Measurements from ENCODE around the gene NRL. TPM values are rescaled to one million over a fixed set of nuclear protein-coding genes. Genes with fewer than 3 reads are reported as not detected.

NRL gene
- total RNA-seq, 4 donors from 2014 or later = 0.79 to 4.5 (median 3.3) TPM

- Histone ChIP-seq H3K36me3 (peaks cover 49 to 83% (median 52%) of the 10 kb centered on the region in 3 donors), H3K27ac (peak overlapping the region; percentile 92 to 98 (median 97)), H3K27me3 (no peaks in the 10 kb centered on the region), H3K9me3 (no peaks in the 10 kb centered on the region), H3K4me1 (peaks cover 21 to 60% (median 34%) of the 10 kb centered on the region in 3 donors), H3K4me3 (no peak overlapping the region)
- no peak for DNase-seq
- TF ChIP-seq CTCF (IDR thresholded peaks at IDR 0.05) (no peak), POLR2A (IDR thresholded peaks at IDR 0.05) (no peak)
- intact Hi-C loops (cut with DNase I) = no loop called here
- WGBS, 2 donors = 81 to 84% methylated on average over 7 to 9 of the region's 11 CpGs
Observed at GRCh38 chr14:24159777-24160498, 45.2 kb upstream of the NRL start.

- peaks cover 34 to 84% (median 43%) of the 10 kb centered on the region in 3 donors for H3K36me3 ChIP-seq
- H3K4me3 ChIP-seq = no peak overlapping the region
- 68 to 81% methylated on average over 5 to 12 of the region's 12 CpGs for WGBS, 2 donors
- H3K9me3 ChIP-seq = no peaks in the 10 kb centered on the region
- peak overlapping the region in 2 of 4 donors; percentile 6 to 31 for H3K27ac ChIP-seq
- intact Hi-C loops (cut with DNase I) = no loop called here
- TF ChIP-seq CTCF (IDR thresholded peaks at IDR 0.05) (no peak), POLR2A (IDR thresholded peaks at IDR 0.05) (no peak)
- peaks cover 12 to 34% (median 13%) of the 10 kb centered on the region in 3 donors for H3K4me1 ChIP-seq
- H3K27me3 ChIP-seq = no peaks in the 10 kb centered on the region
- DNase-seq = no peak
Observed at GRCh38 chr14:24157331-24157730, 42.6 kb upstream of the NRL start.

- H3K27me3 ChIP-seq = no peaks in the 10 kb centered on the region
- peak overlapping the region in 2 of 4 donors; percentile 6 to 31 for H3K27ac ChIP-seq
- peaks cover 36 to 88% (median 45%) of the 10 kb centered on the region in 3 donors for H3K36me3 ChIP-seq
- H3K4me3 ChIP-seq = no peak overlapping the region
- H3K4me1 ChIP-seq = peaks cover 7 to 29% (median 8%) of the 10 kb centered on the region in 3 donors
- 83 to 85% methylated on average over 1 of the region's 1 CpG for WGBS, 2 donors
- no peak for DNase-seq
- intact Hi-C loops (cut with DNase I) = no loop called here
- no peaks in the 10 kb centered on the region for H3K9me3 ChIP-seq
- no peak for TF ChIP-seq POLR2A (IDR thresholded peaks at IDR 0.05)
- TF ChIP-seq CTCF (IDR thresholded peaks at IDR 0.05) = no peak
Observed at GRCh38 chr14:24156840-24157239, 42.1 kb upstream of the NRL start.

GRCh38 chr14:24155100-24155499 is 40.4 kb upstream of the NRL start:
- DNase-seq = no peak
- intact Hi-C loops (cut with DNase I) = no loop called here
- peaks cover 0 to 14% (median under 1%) of the 10 kb centered on the region in 3 donors for H3K4me1 ChIP-seq
- H3K27me3 ChIP-seq = no peaks in the 10 kb centered on the region
- H3K27ac ChIP-seq = no peak overlapping the region
- peaks cover 42 to 98% (median 57%) of the 10 kb centered on the region in 3 donors for H3K36me3 ChIP-seq
- WGBS, 2 donors = 94 to 98% methylated on average over 6 to 7 of the region's 10 CpGs
- no peak overlapping the region for H3K4me3 ChIP-seq
- no peaks in the 10 kb centered on the region for H3K9me3 ChIP-seq
- TF ChIP-seq CTCF (IDR thresholded peaks at IDR 0.05) (no peak), POLR2A (IDR thresholded peaks at IDR 0.05) (no peak)

- 89 to 96% methylated on average over 7 to 10 of the region's 16 CpGs for WGBS, 2 donors
- no peaks in the 10 kb centered on the region for H3K9me3 ChIP-seq
- peaks cover 30 to 83% (median 46%) of the 10 kb centered on the region in 3 donors for H3K36me3 ChIP-seq
- intact Hi-C loops (cut with DNase I) = no loop called here
- H3K4me3 ChIP-seq = no peak overlapping the region
- DNase-seq = no peak
- no peaks in the 10 kb centered on the region for H3K27me3 ChIP-seq
- H3K27ac ChIP-seq = no peak overlapping the region
- H3K4me1 ChIP-seq = peaks cover 8 to 28% (median 9%) of the 10 kb centered on the region in 3 donors
- TF ChIP-seq CTCF (IDR thresholded peaks at IDR 0.05) (no peak), POLR2A (IDR thresholded peaks at IDR 0.05) (no peak)
Observed at GRCh38 chr14:24151404-24152080, 36.8 kb upstream of the NRL start.
